ENCODE measurements around the gene TMEM8B.
A peak's percentile ranks its signal among the peaks of the same experiment; 100 is the strongest.
"Not testable (repeated sequence)": the region's sequence is repeated elsewhere in the genome, so short reads cannot be mapped to it uniquely, and the experiment has no call there.

TMEM8B gene

DNA sequence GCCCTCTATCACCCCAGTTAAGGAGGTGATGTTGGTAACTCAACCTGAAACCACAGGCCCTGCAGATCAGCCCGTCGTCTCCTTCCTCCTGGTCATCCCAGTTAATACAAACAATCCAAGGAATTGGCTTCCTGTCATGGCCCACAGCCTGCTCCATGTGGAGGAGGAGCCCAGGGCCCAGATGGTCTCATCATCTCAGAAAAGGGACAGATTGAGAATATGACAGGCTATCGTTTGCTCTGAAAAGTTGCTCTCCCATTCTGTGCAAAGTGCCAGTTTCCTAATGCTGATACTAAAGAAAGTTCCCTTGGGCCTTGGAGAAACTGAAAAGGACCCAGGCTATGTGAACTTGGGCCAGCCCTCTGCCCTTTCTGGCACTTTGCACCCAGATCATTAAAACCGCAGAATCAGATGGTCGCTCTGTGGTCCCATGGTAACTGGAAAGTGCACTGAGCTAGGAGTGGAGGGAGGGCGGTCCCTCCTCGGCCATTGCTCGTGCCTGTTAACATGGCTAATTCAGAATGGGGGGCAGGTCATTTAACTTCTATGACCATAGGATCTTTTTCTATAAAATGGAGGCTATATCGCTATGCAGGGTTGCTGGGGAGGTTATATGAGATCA, 79.6 kb downstream of the TMEM8B start:
- H3K4me3 ChIP-seq (ENCODE audit: low read length): peak overlapping the region; percentile 14
- TF ChIP-seq, protein P1, sequence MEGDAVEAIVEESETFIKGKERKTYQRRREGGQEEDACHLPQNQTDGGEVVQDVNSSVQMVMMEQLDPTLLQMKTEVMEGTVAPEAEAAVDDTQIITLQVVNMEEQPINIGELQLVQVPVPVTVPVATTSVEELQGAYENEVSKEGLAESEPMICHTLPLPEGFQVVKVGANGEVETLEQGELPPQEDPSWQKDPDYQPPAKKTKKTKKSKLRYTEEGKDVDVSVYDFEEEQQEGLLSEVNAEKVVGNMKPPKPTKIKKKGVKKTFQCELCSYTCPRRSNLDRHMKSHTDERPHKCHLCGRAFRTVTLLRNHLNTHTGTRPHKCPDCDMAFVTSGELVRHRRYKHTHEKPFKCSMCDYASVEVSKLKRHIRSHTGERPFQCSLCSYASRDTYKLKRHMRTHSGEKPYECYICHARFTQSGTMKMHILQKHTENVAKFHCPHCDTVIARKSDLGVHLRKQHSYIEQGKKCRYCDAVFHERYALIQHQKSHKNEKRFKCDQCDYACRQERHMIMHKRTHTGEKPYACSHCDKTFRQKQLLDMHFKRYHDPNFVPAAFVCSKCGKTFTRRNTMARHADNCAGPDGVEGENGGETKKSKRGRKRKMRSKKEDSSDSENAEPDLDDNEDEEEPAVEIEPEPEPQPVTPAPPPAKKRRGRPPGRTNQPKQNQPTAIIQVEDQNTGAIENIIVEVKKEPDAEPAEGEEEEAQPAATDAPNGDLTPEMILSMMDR (conservative IDR thresholded peaks at IDR 0.05; ENCODE audit: low read length): no peak
- peak; percentile 41 for DNase-seq (ENCODE audit: low read depth)

DNA sequence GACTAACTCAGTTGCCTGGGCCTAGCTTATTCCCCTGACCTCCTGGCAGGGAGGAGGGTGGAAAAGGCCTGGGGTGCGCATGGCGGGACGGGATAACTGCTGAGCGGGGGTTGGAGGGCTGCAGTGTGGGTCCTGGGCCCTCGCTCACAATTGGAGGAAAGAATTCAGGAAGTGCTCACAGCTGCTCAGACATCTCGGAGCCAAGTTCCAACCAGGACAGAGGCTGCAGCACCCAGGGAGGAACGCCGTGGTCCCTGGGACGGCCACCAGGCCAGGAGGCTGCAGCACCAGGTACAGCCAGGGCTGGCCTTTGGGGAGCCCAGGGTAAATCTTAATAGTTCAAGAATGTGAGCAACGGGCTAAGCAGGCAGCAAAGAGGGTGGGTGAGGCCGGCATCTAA, 80.2 kb downstream of the TMEM8B start, which contains the start of gene SPAAR:
Gene SPAAR, plus strand, starts transcription at position 217 of the 400 bp plus-strand sequence. CDS start 974 bp downstream, outside the sequence.
- H3K4me3 ChIP-seq (ENCODE audit: low read length): peak within 1 kb of the TSS; percentile 14
- DNase-seq (ENCODE audit: low read depth): no peak
- TF ChIP-seq, protein P1 (conservative IDR thresholded peaks at IDR 0.05; ENCODE audit: low read length): no peak

DNA sequence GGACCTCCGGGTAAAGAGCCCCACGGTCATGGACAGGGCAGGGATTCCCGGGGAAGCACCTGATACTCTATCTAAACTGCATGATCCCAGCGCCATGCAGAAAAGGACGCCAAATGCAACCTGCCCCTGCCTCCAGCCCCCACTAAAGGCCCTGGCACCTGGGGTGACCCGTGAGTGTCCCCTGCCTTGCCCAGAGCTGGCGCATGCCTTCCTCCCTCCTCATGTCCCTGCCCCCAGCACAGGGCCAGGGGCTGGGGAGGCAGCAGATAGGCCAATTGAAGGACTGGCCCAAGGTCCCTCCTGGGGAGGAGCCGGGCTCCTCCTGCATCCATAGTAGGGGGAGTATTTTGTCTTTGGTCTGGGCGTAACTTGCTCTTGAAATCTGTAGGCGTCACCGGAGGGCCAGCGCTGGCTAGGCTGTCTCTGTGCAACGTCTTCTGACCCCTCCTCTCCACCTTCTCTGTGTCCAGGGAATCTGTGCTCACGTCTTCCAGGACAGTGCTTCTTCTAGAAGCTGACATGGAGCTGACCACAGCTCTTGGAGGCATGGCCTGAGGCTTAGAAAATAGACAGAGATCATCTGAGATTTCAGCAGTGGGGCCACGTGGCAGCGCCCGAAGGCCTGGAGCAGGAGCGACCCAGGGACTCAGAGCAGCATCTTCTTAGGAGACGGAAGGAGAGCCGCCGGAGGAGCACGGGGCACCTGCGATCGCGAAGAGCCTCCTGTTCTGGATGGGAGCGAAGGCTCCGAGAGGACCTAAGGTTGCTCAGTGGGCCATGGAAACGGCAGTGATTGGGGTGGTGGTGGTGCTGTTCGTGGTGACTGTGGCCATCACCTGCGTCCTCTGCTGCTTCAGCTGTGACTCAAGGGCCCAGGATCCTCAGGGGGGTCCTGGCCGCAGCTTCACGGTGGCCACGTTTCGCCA, 80.9 kb downstream of the TMEM8B start:
- no peak overlapping the region for H3K4me3 ChIP-seq (ENCODE audit: low read length)
- no peak for DNase-seq (ENCODE audit: low read depth)
- TF ChIP-seq, protein P1 (conservative IDR thresholded peaks at IDR 0.05; ENCODE audit: low read length): no peak

DNA sequence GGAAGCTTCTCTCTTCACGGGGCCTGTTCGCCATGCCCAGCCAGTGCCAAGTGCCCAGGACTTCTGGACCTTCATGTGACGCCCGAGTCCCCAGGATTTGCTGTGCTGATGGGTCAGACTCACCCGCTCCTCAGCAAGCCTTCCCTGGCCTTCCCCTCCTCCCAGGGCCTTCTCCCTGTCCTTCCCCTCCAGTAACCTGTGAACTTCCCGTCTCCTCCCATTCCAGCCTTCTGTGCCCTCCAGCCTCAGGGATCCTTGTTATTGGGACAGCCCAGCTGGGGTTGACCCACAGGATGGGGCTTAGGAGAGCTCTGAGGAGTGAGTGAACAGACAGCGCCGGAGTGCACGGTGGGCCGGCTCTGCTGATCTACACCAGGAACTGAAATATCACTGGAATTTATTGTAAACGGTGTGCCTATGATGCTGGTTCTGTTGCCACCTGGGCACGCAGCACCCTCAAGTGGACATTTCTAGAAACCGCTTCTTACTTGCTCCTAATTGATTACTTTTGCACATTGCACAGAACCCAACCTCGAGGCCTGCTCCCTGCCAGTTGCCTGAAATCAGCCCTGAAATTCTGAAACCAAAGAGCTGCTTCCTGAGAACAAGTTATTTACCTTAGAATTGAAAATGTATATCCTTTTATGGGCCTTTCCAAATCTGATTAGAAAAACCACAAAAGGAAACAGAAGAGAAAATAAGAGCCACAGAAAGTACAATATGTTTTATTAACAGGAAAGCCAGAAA, 81.8 kb downstream of the TMEM8B start:
- peak; percentile 67 for DNase-seq (ENCODE audit: low read depth)
- no peak overlapping the region for H3K4me3 ChIP-seq (ENCODE audit: low read length)
- TF ChIP-seq, protein P1 (conservative IDR thresholded peaks at IDR 0.05; ENCODE audit: low read length): peak; percentile 66

DNA sequence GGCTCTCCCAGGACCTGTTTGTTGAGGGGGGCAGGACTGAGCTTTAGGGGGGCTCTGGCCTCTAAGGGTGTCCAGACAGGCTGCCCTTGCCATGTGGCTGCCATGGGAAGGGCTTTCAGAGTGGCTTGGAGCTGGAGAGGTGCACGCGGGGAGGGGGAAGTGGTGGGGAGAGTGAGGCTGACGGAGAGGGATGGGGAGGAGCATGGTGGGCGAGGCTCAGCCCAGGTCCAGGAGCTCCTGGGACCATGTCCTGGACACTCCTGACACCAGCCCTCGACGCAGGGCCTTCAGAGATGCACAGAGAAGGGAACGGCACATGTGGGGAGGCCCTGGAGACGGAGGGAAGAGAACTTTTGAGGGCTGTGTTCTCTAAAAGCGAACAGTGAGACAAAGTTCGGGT, 82.7 kb downstream of the TMEM8B start:
- TF ChIP-seq, protein P1 (conservative IDR thresholded peaks at IDR 0.05; ENCODE audit: low read length): no peak
- DNase-seq (ENCODE audit: low read depth): no peak

DNA sequence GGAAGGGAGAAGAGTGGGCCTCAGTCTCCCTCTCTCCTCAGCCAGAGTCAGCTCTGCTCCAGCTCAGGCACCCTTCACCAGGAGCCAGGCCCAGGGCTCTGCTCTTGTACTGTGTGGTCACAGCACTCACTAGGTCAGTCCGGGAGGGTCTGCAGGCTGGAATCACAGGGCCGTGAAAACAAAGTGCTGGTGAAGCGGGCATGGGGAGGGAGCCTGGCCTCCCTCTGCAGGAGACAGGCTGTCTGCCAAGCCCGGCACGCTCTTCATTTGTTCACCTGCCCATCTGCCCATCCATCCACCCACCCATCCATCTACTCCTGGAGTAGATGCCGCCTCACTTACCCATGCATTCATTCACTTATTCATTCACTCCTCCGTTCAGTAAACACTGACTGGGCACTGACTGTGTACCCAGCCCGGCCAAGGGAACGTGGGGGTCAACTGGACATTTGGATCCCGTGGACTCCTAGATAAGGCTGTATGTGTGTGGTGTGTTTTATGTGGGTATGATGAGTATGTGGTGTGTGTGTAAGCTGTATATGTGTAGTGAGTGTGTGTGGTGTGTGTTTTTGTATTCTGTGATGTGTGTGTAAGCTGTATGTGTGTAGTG, 83.9 kb downstream of the TMEM8B start:
- TF ChIP-seq, protein P1 (conservative IDR thresholded peaks at IDR 0.05; ENCODE audit: low read length): no peak
- DNase-seq (ENCODE audit: low read depth): no peak
- no peak overlapping the region for H3K4me3 ChIP-seq (ENCODE audit: low read length)

More for the DNA sequence above, 82.7 kb downstream of the TMEM8B start:
- no peak overlapping the region for H3K4me3 ChIP-seq (ENCODE audit: low read length)

DNA sequence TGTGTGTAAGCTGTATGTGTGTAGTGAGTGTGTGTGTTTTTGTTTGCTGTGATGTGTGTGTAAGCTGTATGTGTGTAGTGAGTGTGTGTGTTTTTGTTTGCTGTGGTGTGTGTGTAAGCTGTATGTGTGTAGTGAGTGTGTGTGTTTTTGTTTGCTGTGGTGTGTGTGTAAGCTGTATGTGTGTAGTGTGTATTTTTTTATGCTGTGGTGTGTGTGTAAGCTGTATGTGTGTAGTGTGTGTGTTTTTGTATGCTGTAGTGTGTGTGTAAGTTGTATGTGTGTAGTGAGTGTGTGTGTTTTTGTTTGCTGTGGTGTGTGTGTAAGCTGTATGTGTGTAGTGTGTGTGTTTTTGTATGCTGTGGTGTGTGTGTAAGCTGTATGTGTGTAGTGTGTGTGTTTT, 84.4 kb downstream of the TMEM8B start:
- H3K4me3 ChIP-seq (ENCODE audit: low read length); DNase-seq (ENCODE audit: low read depth): not testable (repeated sequence)

All from AG10803 (cell line).